GM18951 (cell line): ENCODE measurements around the gene UBE2B.
A peak's percentile ranks its signal among the peaks of the same experiment; 100 is the strongest.
"Not testable (repeated sequence)": the region's sequence is repeated elsewhere in the genome, so short reads cannot be mapped to it uniquely, and the experiment has no call there.

Experiments
- POLR2A ChIP-seq: IDR thresholded peaks from 4 replicates; pipeline ENCODE4 v1.6.1; 2011; ENCODE audit warnings: mild to moderate bottlenecking; ENCODE audit not compliant: insufficient read length, insufficient read depth; ENCODE audit errors: extremely low read depth
- in situ Hi-C: fragments of 300-500 bp; cut with MboI; formaldehyde crosslinking; loops from one replicate; pipeline ENCODE4 v1.12.0; 2022; ENCODE audit warnings: low sequenced_read_pairs, mixed read lengths, inconsistent platforms; ENCODE audit not compliant: unreplicated experiment

The UBE2B gene

GRCh38 chr5:134380346-134380745 lies 9.0 kb downstream of the UBE2B start:
- in situ Hi-C loops: no loop called here

GRCh38 chr5:134382204-134382603 lies 10.8 kb downstream of the UBE2B start:
- in situ Hi-C loops: not testable (repeated sequence)

More at GRCh38 chr5:134380346-134380745, 9.0 kb downstream of the UBE2B start:
- no peak for TF ChIP-seq POLR2A

GRCh38 chr5:134383980-134384697 lies 12.8 kb downstream of the UBE2B start:
- no peak for TF ChIP-seq POLR2A
- in situ Hi-C loops: no loop called here

- in situ Hi-C loops: no loop called here
- no peak for TF ChIP-seq POLR2A
Observed at GRCh38 chr5:134387443-134387842, 16.1 kb downstream of the UBE2B start.

GRCh38 chr5:134392301-134392700 lies 20.9 kb downstream of the UBE2B start:
- no peak for TF ChIP-seq POLR2A

GRCh38 chr5:134394932-134395331 lies 23.6 kb downstream of the UBE2B start:
- TF ChIP-seq POLR2A: no peak
- in situ Hi-C loops: no loop called here

More at GRCh38 chr5:134392301-134392700, 20.9 kb downstream of the UBE2B start:
- in situ Hi-C loops: no loop called here

GRCh38 chr5:134396274-134396673 lies 24.9 kb downstream of the UBE2B start:
- in situ Hi-C loops: no loop called here
- TF ChIP-seq POLR2A: no peak

- in situ Hi-C loops: no loop called here
- peak; percentile 11 for TF ChIP-seq POLR2A
Observed at GRCh38 chr5:134397196-134397595, 25.8 kb downstream of the UBE2B start.

- in situ Hi-C loops: no loop called here
- no peak for TF ChIP-seq POLR2A
Observed at GRCh38 chr5:134398609-134399155, 27.3 kb downstream of the UBE2B start.

GRCh38 chr5:134403951-134404350 lies 32.6 kb downstream of the UBE2B start:
- TF ChIP-seq POLR2A: no peak
- in situ Hi-C loops: no loop called here

GRCh38 chr5:134406390-134406789 lies 35.0 kb downstream of the UBE2B start:
- no peak for TF ChIP-seq POLR2A
- in situ Hi-C loops: no loop called here

- in situ Hi-C loops: no loop called here
- TF ChIP-seq POLR2A: no peak
Observed at GRCh38 chr5:134409321-134409720, 38.0 kb downstream of the UBE2B start.

GRCh38 chr5:134410822-134411221 lies 39.5 kb downstream of the UBE2B start:
- in situ Hi-C loops: no loop called here
- TF ChIP-seq POLR2A: no peak

- TF ChIP-seq POLR2A: no peak
- in situ Hi-C loops: no loop called here
Observed at GRCh38 chr5:134411228-134411545, 39.8 kb downstream of the UBE2B start.
